Epidermal melanocyte (primary cell): ENCODE results near the gene TMEM109.

ENCODE experiments used
- DNase-seq: peaks from one replicate; pipeline ENCODE4 v3.0.0; 2011; ENCODE audit warnings: low spot score; ENCODE audit not compliant: insufficient read length

Gene TMEM109

DNA sequence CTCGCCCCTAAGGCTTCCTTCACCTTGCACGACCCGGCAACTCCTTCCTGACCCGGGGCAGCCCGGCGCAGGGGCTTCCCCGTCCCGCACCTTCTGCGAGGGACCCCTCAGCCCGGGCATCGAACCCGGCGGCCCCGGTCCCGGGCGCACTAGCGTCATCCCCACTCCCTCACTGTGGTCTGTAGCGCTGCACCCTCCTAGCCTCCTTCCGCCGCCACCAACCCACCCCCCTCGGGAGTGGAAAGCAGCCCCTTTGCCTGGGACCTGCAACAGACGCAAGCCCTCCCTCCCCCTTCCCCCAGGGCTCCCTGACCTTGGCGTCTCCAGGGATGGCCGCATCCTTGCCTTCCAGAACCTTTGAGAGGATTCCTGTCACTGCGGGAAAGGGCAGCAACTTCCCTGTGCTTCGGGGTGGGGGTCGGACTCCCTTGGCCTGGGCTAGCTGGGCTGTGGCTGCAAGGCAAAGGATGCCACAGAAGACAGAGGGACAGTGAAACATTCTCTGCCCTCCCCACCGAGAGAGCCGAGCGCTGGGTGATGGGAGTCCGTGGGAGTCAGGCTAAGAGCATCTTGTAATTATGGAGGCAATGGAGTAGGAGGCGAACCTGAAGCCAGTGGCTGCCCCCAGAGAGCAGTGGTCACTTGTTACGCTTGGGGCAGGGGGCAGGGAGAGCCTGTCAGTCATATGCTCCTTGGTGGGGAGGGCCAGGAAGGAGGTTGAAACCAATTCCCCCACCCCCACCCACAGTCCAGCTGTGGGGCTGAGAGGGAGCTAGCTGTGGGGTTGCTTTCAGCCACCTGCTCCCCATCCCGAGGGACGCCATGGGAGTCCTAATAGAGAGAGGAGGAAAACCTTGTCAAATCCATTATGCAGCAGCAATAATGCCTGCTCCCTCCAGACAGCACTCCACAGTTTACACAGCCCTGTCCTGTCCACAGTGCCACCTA lies 11.2 kb downstream of the TMEM109 start:
- no peak for DNase-seq

DNA sequence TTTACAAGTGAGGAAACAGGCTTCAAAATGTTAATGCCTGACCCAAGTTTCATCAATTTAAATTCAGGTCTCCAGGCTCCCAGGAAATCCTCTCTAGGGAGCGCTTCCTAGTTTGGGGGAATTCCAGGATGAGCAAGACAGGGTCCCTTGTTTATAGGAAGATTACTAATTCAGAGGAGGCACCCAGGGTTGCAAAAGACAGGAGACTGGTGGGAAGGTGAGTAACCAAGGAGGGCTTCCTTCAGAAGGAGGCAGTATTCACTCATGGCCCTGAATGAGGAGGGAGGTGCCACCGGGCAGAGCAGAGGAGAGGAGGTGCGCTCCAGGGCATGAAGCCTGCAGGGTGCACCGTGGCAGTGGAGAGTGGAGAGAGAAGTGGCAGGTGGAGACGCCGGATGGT lies 11.9 kb downstream of the TMEM109 start:
- DNase-seq, result no peak

DNA sequence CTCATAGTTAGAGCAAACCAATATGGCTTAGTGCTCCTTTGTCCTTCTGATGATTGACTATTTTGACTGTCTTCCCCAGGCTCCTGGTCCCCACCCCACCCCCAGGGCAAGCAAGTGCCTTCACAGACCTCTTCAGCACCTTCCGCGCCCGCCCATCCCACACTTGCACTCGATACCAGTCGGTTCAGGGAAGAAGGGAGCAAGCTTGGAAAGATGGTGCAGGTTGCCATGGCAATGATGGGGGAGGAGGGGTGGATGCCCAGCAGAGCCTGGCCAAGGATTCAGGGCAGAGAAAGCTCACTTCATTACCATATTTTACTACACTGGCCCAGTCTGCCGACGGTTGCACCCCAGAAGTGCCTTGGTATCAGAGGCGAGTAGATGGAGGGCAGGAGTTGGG lies 12.5 kb downstream of the TMEM109 start:
- no peak for DNase-seq

DNA sequence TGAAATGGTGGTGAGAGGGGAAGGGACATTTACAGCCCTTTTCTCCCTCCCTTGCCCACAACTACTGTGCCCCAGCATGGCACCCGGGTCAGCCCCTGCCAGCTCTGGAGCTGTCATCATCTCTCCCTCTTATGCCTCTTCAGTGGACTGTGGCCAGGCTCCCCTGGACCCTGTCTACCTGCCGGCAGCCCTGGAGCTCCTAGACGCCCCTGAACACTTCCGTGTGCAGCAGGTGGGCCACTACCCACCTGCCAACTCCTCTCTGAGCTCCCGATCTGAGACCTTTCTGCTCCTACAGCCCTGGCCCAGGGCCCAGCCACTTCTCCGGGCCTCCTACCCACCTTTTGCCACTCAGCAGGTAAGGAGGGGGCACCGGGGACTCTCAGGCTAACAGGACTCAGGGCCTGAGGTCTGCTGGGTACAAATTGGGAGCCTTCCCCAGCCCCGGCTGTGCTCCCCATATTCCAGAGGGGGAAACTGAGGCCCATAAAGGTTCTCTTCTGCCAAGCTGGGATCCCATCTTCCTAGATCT lies 13.2 kb downstream of the TMEM109 start:
- no peak for DNase-seq

DNA sequence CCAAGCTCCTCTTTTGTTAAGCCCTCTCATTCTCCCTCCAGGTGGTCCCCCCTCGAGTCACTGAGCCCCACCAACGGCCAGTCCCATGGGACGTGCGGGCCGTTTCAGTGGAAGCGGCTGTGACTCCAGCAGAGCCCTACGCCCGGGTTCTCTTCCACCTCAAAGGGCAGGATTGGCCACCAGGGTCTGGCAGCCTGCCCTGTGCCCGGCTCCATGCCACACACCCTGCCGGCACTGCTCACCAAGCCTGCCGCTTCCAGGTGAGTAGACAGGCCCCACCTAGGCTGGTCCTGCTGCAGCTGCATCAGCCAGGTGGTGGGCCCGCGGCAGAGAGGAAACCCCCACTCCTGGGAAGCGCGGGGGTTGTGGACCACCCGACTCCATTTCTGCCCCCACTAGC lies 13.6 kb downstream of the TMEM109 start:
- DNase-seq, result no peak

DNA sequence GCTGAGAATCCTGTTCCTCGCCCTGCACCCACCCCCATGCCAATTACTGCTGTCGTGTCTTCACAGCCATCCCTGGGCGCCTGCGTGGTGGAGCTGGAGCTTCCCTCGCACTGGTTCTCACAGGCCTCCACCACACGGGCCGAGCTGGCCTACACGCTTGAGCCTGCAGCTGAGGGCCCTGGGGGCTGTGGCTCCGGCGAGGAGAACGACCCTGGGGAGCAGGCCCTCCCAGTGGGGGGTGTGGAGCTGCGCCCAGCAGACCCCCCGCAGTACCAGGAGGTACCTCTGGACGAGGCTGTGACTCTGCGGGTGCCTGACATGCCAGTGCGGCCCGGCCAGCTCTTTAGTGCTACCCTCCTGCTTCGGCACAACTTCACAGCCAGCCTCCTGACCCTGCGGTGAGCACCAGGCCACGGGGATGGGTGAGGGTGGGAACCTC lies 14.6 kb downstream of the TMEM109 start:
- no peak for DNase-seq

DNA sequence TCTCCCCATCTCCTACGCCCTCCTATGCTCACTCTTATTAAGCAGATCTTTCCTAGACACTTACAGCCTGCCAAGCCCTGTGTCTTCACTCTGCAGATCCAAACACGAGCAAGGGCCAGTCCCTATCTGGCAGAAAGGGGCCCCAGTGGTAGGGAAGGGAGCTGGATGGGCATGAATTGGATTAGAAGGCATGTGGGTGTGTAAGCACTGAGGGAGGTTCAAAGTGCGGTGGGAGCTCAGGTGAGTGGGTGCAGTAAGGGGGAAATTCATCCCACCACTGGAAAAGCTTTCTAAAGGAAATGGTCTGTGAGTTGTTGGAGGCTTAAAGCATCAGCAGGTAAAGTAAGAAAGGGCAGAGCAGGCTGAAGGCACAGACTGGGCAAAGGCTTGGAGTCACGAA lies 15.8 kb downstream of the TMEM109 start:
- DNase-seq, result no peak

DNA sequence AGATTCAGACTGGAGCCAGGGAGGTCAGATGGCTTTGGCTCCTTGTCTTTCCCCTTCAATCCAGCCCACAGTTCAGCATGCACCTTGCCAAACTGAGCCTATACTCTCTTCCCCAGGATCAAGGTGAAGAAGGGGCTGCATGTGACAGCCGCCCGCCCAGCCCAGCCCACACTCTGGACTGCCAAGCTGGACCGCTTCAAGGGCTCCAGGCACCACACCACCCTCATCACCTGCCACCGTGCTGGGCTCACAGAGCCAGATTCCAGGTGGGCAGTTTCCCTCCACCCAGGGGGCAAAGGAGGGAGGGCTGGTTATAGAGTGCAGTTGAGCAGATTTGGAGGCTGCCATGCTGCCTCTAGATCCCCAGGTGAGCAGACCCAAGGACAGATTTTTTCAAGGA lies 16.4 kb downstream of the TMEM109 start:
- no peak for DNase-seq

DNA sequence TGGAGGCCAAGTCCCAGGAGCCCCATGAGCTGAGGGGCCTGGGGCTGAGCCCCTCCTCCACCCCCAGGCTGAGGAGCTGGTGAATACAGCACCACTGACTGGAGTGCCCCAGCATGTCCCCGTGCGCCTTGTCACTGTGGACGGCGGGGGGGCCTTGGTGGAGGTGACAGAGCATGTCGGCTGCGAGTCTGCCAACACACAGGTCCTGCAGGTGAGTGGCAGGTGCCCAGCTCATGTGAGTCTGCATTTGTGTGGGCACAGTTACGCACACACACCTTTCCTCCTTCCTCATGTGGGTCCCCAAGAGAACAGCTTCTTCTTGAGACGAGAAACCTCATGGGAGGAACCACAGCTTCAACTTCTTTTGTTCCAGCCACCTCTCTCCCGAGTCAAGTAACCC lies 18.0 kb downstream of the TMEM109 start:
- no peak for DNase-seq

DNA sequence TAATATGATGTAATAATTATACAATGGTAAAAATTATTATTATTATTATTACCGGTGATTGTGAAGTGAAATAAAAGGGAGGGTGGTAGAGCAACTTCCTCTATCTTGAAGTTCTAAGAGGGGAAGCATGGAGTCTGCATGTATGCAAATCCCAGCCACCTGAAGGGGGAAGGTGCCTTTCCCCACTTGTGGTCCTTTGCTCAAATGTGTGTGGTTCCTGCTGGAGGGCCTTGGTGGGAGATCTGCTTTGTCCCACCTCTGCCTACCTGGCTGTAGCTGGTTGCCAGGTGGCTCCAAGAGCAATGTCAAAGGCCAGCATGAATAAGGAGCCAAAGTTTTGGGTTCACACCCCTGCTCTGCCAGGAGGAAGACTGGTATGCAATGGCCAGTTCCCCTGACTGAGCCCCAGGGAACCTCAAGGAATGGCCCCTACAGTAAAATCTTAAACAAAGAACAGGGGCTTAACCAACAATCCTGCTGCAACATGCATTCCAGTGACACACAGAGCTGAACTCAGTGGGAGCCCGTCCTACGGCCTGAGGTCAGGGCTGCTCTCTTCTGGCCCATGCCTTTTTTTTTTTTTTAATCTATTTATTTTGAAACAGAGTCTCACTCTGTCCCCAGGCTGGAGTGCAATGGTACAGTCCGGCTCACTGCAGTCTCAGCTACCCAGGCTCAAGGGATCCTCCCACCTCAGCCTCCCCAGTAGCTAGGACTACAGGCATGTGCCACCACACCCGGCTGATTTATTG lies 18.8 kb downstream of the TMEM109 start:
- no peak for DNase-seq

DNA sequence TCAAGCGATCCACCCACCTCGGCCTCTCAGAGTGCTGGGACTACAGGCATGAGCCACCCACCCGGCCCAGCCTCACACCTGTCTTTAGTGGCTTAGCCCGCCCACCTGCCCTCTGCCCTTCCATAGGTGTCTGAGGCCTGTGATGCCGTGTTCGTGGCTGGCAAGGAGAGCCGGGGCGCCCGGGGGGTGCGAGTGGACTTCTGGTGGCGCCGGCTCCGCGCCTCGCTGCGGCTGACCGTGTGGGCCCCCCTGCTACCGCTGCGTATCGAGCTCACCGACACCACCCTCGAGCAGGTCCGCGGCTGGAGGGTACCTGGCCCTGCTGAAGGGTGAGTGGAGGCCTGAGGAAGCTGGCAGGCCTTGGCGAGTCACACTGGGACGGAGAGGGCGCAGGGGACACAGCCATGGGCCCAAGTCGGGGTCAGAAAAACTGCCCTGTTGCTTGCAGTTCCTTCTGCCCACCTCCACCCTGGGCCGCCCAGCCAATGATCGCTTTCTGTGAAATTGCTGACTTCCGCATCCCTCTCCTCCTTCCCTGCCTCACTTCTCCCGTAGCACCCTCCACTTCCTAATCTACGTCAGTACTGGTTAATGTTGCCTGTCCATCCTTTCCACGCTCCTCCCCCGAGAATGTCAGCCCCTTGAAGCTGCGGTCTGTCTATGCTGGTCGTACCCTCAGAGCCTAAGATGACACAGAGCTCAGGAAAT lies 19.6 kb downstream of the TMEM109 start:
- DNase-seq, result no peak

DNA sequence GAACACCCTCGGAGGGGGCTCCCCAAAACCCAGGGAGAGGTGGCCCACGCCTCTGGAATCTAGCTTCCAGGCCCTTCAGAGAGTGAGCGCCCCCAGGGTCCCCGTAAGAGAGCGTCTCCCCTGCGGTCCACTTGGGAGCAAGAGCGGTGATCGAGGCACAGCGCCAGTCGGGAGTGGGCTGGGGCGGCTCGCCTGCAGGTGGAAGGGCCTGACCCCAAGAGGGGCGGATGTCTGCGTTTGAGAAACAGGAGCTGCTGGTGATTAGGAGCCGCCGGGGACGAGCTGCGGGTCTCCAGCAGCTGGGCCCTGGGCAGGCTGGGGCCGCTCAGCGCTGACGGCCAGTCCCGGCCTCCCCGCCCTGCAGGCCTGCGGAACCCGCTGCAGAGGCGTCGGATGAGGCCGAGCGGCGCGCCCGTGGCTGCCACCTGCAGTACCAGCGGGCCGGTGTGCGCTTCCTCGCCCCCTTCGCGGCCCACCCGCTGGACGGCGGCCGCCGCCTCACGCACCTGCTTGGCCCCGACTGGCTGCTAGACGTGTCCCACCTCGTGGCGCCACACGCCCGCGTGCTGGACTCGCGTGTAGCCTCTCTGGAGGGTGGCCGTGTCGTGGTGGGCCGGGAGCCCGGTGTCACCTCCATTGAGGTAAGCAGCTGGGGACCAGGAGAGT lies 20.3 kb downstream of the TMEM109 start:
- no peak for DNase-seq

DNA sequence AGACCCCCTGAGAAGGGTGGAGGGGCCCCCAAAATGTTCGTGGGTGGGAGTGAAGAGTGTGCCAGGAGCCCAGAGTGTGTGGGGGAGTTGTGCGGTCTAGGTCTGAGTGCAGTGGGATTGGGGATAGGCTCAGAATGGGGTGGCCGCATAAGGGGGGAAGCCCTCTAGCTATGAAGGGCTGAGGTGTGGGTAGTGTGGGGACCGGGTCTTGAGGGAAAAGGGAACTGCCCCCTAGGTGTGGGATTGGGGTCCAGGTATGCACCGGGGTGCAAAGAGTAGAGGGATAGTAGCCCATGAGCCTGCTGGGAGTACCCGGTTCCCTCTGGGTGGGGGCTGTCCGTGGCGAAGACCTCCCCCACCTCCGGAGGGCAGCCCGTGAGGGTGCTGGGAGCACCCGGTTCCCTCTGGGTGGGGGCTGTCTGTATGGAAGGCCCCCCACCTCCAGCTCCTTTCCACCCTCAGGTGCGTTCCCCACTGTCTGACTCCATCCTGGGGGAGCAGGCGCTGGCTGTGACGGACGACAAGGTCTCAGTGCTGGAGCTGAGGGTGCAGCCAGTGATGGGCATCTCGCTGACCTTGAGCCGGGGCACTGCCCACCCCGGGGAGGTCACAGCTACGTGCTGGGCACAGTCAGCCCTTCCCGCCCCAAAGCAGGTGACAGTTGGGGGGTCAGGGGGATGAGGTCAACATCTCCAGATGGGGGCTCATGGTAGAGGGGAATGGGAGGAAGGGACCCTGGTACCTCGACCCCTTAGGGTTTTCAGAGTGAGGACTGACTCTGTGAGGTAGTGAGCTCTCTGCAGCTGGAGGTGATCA lies 21.0 kb downstream of the TMEM109 start:
- no peak for DNase-seq

DNA sequence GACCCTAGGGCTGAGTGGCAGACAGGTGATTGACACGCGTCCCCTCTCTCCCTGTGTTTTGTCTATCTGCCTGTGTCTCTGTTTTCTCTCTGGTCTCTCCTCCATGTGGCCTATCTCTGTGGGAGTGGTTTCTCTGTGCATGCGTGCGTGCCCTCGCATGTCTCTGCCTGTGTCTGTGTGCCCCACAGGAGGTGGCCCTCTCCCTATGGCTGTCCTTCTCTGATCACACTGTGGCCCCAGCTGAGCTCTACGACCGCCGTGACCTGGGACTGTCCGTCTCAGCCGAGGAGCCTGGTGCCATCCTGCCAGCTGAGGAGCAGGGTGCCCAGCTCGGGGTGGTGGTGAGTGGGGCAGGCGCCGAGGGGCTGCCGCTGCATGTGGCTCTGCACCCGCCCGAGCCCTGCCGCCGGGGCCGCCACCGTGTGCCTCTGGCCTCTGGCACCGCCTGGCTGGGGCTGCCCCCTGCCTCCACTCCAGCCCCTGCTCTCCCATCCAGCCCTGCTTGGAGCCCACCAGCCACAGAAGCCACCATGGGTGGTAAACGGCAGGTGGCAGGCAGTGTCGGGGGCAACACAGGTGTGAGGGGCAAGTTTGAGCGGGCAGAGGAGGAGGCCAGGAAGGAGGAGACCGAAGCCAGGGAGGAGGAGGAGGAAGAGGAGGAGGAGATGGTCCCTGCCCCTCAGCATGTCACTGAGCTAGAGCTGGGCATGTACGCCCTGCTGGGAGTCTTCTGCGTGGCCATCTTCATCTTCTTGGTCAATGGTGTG lies 21.9 kb downstream of the TMEM109 start:
- no peak for DNase-seq

DNA sequence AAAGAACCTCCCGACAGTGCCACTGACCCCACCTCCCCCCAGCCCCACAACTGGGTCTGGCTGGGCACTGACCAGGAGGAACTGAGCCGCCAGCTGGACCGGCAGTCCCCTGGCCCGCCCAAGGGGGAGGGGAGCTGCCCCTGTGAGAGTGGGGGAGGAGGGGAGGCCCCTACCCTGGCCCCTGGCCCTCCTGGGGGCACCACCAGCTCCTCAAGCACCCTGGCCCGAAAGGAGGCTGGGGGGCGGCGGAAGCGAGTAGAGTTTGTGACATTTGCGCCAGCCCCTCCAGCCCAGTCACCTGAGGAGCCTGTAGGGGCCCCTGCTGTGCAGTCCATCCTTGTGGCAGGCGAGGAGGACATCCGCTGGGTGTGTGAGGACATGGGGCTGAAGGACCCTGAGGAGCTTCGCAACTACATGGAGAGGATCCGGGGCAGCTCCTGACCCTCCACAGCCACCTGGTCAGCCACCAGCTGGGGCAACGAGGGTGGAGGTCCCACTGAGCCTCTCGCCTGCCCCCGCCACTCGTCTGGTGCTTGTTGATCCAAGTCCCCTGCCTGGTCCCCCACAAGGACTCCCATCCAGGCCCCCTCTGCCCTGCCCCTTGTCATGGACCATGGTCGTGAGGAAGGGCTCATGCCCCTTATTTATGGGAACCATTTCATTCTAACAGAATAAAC lies 22.6 kb downstream of the TMEM109 start:
- DNase-seq, result no peak

DNA sequence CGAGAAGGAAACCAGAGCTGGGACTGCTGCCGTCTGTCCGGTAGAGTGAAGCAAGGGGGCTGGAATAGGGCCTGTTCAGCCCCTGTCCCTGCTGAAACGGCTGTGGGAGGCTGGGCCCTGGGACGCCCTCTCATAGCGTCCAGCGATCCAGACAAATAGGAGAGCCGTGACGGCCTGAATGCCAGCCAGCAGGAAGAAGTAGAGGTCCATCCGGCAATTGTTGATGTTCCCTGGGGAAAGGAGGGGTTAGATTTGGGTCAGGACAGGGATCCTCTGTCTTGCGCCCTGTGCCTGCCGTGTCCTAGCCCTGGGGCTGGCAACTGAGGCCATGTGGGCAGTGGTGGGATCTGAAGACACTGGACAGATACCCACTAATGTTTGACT lies 23.2 kb downstream of the TMEM109 start:
- no peak for DNase-seq

DNA sequence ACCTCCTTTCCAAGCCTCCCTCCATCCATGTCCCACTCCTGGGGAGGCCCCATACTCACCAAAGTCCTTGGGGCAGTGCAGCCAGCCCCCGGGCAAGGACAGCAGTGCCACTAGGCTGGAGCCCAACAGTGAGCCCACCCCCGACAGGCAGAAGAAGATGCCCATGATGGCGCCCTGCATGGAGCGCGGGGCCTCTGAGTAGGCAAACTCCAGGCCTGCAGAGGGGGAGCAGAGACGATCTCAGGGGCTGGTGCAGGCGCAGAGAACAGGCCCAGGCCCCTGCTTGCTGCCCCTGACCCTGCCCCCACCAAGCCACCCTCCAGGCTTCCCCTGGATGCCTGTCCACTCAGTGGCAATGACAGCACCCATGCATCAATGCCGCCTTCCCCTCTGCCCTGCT lies 23.9 kb downstream of the TMEM109 start:
- no peak for DNase-seq

DNA sequence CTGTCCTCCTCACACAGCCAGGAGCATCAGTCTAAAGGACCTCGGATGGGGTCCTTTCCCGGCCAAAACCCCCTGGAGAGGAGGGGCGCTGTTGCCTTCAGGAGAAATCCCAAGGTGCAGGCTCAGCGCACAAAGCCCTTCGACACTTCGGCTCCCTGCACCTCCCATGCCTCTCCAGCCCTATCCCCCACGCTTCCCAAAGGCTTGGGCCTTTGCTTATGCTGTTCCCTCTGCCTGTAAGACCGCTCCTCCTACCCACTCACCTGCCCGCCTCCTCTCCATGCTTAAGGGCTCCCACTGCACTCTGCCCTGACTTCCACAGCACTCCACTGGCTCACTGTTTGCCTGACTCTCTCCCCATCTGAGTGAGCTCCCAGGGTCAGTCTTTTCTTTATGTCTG lies 24.5 kb downstream of the TMEM109 start:
- DNase-seq, result no peak

DNA sequence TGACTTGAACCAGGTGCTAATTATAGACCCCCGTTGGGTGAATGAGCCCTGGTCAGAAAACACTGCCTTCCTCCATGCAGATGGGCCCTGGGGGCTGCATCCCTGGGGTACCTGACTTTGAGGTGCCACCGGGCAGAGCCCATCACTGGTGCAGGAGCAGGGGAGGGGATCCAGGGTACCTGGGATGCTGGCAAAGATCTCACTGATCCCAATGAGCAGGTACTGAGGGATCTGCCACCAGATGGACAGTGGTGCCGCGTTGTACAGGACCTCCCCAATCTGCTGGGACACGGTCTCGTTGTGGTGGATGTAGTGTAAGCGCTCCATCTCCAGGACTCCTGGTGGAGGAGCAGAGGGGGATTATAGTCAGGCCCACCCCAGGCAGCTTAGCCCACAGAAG lies 25.3 kb downstream of the TMEM109 start:
- no peak for DNase-seq
